H9 (cell line): Measurements from ENCODE around the gene RGS9. TPM values are rescaled to one million over a fixed set of nuclear protein-coding genes. Genes with fewer than 3 reads are reported as not detected.

Experiments
- DNase-seq: peaks from one replicate; pipeline ENCODE4 v3.0.0-alpha.2; 2017
- H2AFZ ChIP-seq: one replicate; pipeline ENCODE4 v1.6.1; 2013; ENCODE audit warnings: mild to moderate bottlenecking, low read length, control low read depth, moderate library complexity
- H2AK5ac ChIP-seq: 2 replicates; pipeline ENCODE4 v1.6.1; 2013; ENCODE audit warnings: low read length, control low read depth, mixed read lengths; ENCODE audit not compliant: insufficient read length
- H2BK120ac ChIP-seq: one replicate; pipeline ENCODE4 v1.6.1; 2013; ENCODE audit warnings: low read depth, mild to moderate bottlenecking, low read length, control low read depth, inconsistent platforms; ENCODE audit not compliant: poor library complexity, severe bottlenecking
- H2BK12ac ChIP-seq: 2 replicates; pipeline ENCODE4 v1.6.1; 2013; ENCODE audit warnings: low read length, control low read depth, mixed read lengths, low read depth; ENCODE audit not compliant: insufficient read length
- H2BK15ac ChIP-seq: 2 replicates; pipeline ENCODE4 v1.6.1; 2013; ENCODE audit warnings: low read depth, low read length, control low read depth
- H2BK20ac ChIP-seq: one replicate; pipeline ENCODE4 v1.6.1; 2013; ENCODE audit warnings: low read depth, mild to moderate bottlenecking, low read length, control low read depth, inconsistent platforms; ENCODE audit not compliant: poor library complexity, severe bottlenecking
- H2BK5ac ChIP-seq: 2 replicates; pipeline ENCODE4 v1.6.1; 2013; ENCODE audit warnings: low read length, control low read depth, mixed read lengths; ENCODE audit not compliant: insufficient read length
- H3K14ac ChIP-seq: 2 replicates; pipeline ENCODE4 v1.6.1; 2013; ENCODE audit warnings: low read length, control low read depth; ENCODE audit not compliant: insufficient read depth
- H3K18ac ChIP-seq: 2 replicates; pipeline ENCODE4 v1.6.1; 2013; ENCODE audit warnings: low read depth, mild to moderate bottlenecking, mixed read lengths, low read length, control low read depth; ENCODE audit not compliant: insufficient read length
- H3K23ac ChIP-seq: 2 replicates; pipeline ENCODE4 v1.6.1; 2013; ENCODE audit warnings: low read length, control low read depth, mixed read lengths, low read depth; ENCODE audit not compliant: insufficient read length
- H3K23me2 ChIP-seq: 2 replicates; pipeline ENCODE4 v1.6.1; 2013; ENCODE audit warnings: low read depth, mild to moderate bottlenecking, mixed read lengths, low read length, control low read depth; ENCODE audit not compliant: insufficient read length, poor library complexity, severe bottlenecking
- H3K27ac ChIP-seq: 2 replicates; pipeline ENCODE4 v1.5.1; 2013; ENCODE audit warnings: low read length, control low read depth, mixed read lengths, low read depth; ENCODE audit not compliant: insufficient read length
- H3K27me3 ChIP-seq: 2 replicates; pipeline ENCODE4 v1.6.1; 2013; ENCODE audit warnings: low read length, control low read depth, inconsistent platforms; ENCODE audit not compliant: insufficient read depth
- H3K4ac ChIP-seq: 2 replicates; pipeline ENCODE4 v1.6.1; 2013; ENCODE audit warnings: low read depth, mild to moderate bottlenecking, control low read depth, inconsistent platforms, low read length, moderate library complexity
- H3K4me1 ChIP-seq: 2 replicates; pipeline ENCODE4 v1.6.1; 2013; ENCODE audit warnings: low read length, control low read depth, inconsistent platforms; ENCODE audit not compliant: insufficient read depth
- H3K4me2 ChIP-seq: 2 replicates; pipeline ENCODE4 v1.6.1; 2013; ENCODE audit warnings: low read length, control low read depth, mixed read lengths; ENCODE audit not compliant: insufficient read length, insufficient read depth
- H3K56ac ChIP-seq: 2 replicates; pipeline ENCODE4 v1.6.1; 2013; ENCODE audit warnings: low read depth, mild to moderate bottlenecking, mixed read lengths, low read length, control low read depth; ENCODE audit not compliant: insufficient read length
- H3K79me1 ChIP-seq: 2 replicates; pipeline ENCODE4 v1.6.1; 2013; ENCODE audit warnings: low read depth, mild to moderate bottlenecking, moderate library complexity, low read length, control low read depth, inconsistent platforms; ENCODE audit not compliant: insufficient read depth, poor library complexity, severe bottlenecking
- H3K79me2 ChIP-seq: 2 replicates; pipeline ENCODE4 v1.6.1; 2013; ENCODE audit warnings: low read length, control low read depth, inconsistent platforms; ENCODE audit not compliant: insufficient read depth
- H3K9ac ChIP-seq: 2 replicates; pipeline ENCODE4 v1.6.1; 2013; ENCODE audit warnings: low read length, control low read depth, mixed read lengths; ENCODE audit not compliant: insufficient read length; ENCODE audit errors: extremely low read depth
- H3K9me3 ChIP-seq: one replicate; pipeline ENCODE4 v1.6.1; 2013; ENCODE audit warnings: low read depth, low read length, inconsistent platforms; ENCODE audit not compliant: control insufficient read depth
- H3T11ph ChIP-seq: one replicate; pipeline ENCODE4 v1.6.1; 2013; ENCODE audit warnings: mild to moderate bottlenecking, low read length, control low read depth, inconsistent platforms
- H4K20me1 ChIP-seq: one replicate; pipeline ENCODE4 v1.6.1; 2013; ENCODE audit not compliant: control insufficient read depth, insufficient read length, insufficient read depth
- H4K5ac ChIP-seq: 2 replicates; pipeline ENCODE4 v1.6.1; 2013; ENCODE audit warnings: low read depth, mild to moderate bottlenecking, mixed read lengths, low read length, control low read depth; ENCODE audit not compliant: insufficient read length
- H4K8ac ChIP-seq: replicated peaks from 2 replicates; pipeline ENCODE4 v1.6.1; 2013; ENCODE audit warnings: low read length, control low read depth, mixed read lengths, low read depth; ENCODE audit not compliant: insufficient read length
- H4K91ac ChIP-seq: 2 replicates; pipeline ENCODE4 v1.6.1; 2013; ENCODE audit warnings: low read depth, mild to moderate bottlenecking, moderate library complexity, mixed read lengths, low read length, control low read depth; ENCODE audit not compliant: insufficient read length
- H3K27ac Mint-ChIP-seq, 3 experiments: 2 replicates in 2 of 3; 3 replicates in 1 of 3; pipeline ENCODE4 v1.8.0; 2020 to 2021; ENCODE audit warnings: mixed read lengths in 3 of 3, mild to moderate bottlenecking in 1 of 3, moderate library complexity in 1 of 3
- H3K27me3 Mint-ChIP-seq: 2 replicates; pipeline ENCODE4 v1.8.0; 2021; ENCODE audit warnings: low read depth, mild to moderate bottlenecking, moderate library complexity, mixed read lengths
- H3K36me3 Mint-ChIP-seq, 3 experiments: 2 replicates in 2 of 3; 3 replicates in 1 of 3; pipeline ENCODE4 v1.8.0; 2020 to 2021; ENCODE audit warnings: low read depth in 3 of 3, mixed read lengths in 3 of 3; ENCODE audit not compliant: insufficient read depth in 1 of 3
- H3K4me1 Mint-ChIP-seq, 2 experiments: 2 replicates each; pipeline ENCODE4 v1.8.0; 2020; ENCODE audit warnings: mixed read lengths in 2 of 2
- H3K4me3 Mint-ChIP-seq, 2 experiments: 2 replicates in 1 of 2; 3 replicates in 1 of 2; pipeline ENCODE4 v1.8.0; 2020 to 2021; ENCODE audit warnings: mild to moderate bottlenecking in 2 of 2, mixed read lengths in 2 of 2, moderate library complexity in 1 of 2
- H3K9me3 Mint-ChIP-seq, 2 experiments: 2 replicates in 1 of 2; 3 replicates in 1 of 2; pipeline ENCODE4 v1.8.0; 2020; ENCODE audit warnings: mild to moderate bottlenecking in 2 of 2, mixed read lengths in 2 of 2, moderate library complexity in 1 of 2
- WGBS: extraction: QIAGEN DNeasy Blood & Tissue Kit; methylation state at CpG from one replicate; pipeline ENCODE4 v1.1.7; 2013; ENCODE audit warnings: missing lambda C conversion rate, low lambda C conversion rate, mixed read lengths; ENCODE audit not compliant: insufficient read length; ENCODE audit errors: extremely low coverage; 5-methylcytosine and 5-hydroxymethylcytosine counted together
- total RNA-seq: library from RNA; stranded (reverse); gene quantifications from 2 replicates; pipeline ENCODE4 v1.2.1, GENCODE V29; 2021
- TF ChIP-seq, protein P1 (sequence below): fragments of 200-600 bp; sonication (generic); conservative IDR thresholded peaks from 3 replicates; pipeline ENCODE4 v1.8.0; 2021; ENCODE audit warnings: antibody characterized with exemption, mild to moderate bottlenecking

Gene RGS9
- total RNA-seq, 1 experiment from 2014 or later, result 12.0 TPM

DNA sequence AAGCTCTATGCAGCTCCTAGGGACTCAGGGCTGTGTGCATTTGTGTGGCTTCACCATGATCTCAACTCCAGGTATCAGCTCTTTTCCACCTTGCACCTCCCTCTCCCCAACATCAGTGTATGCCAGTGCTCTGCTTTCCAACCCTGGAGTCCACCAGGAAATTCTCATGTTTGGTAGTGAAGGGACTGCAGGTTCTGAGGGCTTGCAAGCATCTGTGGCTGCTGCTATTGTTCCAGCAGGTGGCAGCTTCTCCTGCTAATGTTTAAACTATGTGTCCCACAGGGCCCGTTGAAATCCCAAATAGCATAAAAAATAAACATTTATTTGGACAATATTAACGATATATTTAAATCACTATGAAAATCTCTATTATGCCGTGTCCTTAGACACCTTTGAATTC is 82.0 kb downstream of the RGS9 start:
- Histone ChIP-seq H3K4me2 (no peak overlapping the region), H2AFZ (no peak overlapping the region), H3K56ac (no peak overlapping the region), H3K27me3 (no peaks in the 10 kb centered on the region), H2BK20ac (no peak overlapping the region), H2BK12ac (no peak overlapping the region), H3K9me3 (no peaks in the 10 kb centered on the region), H3K4me1 (no peaks in the 10 kb centered on the region), H3K14ac (no peak overlapping the region; the same call in 1 of the 2 replicates), H2BK15ac (no peak overlapping the region), H3K9ac (no peak overlapping the region), H2AK5ac (no peak overlapping the region), H4K5ac (no peak overlapping the region), H4K91ac (no peak overlapping the region), H2BK120ac (no peak overlapping the region), H3K4ac (no peak overlapping the region), H3T11ph (no peak overlapping the region), H2BK5ac (no peak overlapping the region), H3K23me2 (no peaks in the 10 kb centered on the region), H3K23ac (no peak overlapping the region), H3K27ac (no peak overlapping the region), H3K18ac (no peak overlapping the region), H4K8ac (no peak overlapping the region), H4K20me1 (no peaks in the 10 kb centered on the region), H3K79me2 (no peaks in the 10 kb centered on the region), H3K79me1 (no peaks in the 10 kb centered on the region)
- no peak overlapping the region for H3K27ac Mint-ChIP-seq
- H3K27me3 Mint-ChIP-seq, result no peaks in the 10 kb centered on the region; the same call in 1 of the 2 replicates
- H3K4me1 Mint-ChIP-seq, result no peaks in the 10 kb centered on the region
- no peaks in the 10 kb centered on the region for H3K9me3 Mint-ChIP-seq
- H3K36me3 Mint-ChIP-seq, result no peaks in the 10 kb centered on the region
- TF ChIP-seq, protein P1, sequence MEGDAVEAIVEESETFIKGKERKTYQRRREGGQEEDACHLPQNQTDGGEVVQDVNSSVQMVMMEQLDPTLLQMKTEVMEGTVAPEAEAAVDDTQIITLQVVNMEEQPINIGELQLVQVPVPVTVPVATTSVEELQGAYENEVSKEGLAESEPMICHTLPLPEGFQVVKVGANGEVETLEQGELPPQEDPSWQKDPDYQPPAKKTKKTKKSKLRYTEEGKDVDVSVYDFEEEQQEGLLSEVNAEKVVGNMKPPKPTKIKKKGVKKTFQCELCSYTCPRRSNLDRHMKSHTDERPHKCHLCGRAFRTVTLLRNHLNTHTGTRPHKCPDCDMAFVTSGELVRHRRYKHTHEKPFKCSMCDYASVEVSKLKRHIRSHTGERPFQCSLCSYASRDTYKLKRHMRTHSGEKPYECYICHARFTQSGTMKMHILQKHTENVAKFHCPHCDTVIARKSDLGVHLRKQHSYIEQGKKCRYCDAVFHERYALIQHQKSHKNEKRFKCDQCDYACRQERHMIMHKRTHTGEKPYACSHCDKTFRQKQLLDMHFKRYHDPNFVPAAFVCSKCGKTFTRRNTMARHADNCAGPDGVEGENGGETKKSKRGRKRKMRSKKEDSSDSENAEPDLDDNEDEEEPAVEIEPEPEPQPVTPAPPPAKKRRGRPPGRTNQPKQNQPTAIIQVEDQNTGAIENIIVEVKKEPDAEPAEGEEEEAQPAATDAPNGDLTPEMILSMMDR, result peak; percentile 49; the same call in 2 of the 3 replicates
- H3K4me3 Mint-ChIP-seq, result no peak overlapping the region
- WGBS, result no CpG with 5 or more reads among the region's 3 CpGs
- DNase-seq, result no peak
